Urinary bladder (tissue), 4 donors: ENCODE measurements around the gene BEND3. TPM values are rescaled to one million over a fixed set of nuclear protein-coding genes. Genes with fewer than 3 reads are reported as not detected.
"Not testable (repeated sequence)": the region's sequence is repeated elsewhere in the genome, so short reads cannot be mapped to it uniquely, and the experiment has no call there.

Source experiments
- DNase-seq: peaks from one replicate; pipeline ENCODE4 v3.0.0-alpha.2; 2015; ENCODE audit errors: extremely low spot score
- H3K27ac ChIP-seq: one replicate; pipeline ENCODE4 v1.5.1; 2013; ENCODE audit warnings: low read depth, mild to moderate bottlenecking, moderate library complexity
- H3K36me3 ChIP-seq: one replicate; pipeline ENCODE4 v1.6.1; 2013; ENCODE audit warnings: mild to moderate bottlenecking, moderate library complexity; ENCODE audit not compliant: insufficient read depth
- H3K4me1 ChIP-seq: one replicate; pipeline ENCODE4 v1.6.1; 2013; ENCODE audit warnings: mild to moderate bottlenecking, moderate library complexity; ENCODE audit not compliant: insufficient read depth
- H3K4me3 ChIP-seq: one replicate; pipeline ENCODE4 v1.5.1; 2013; ENCODE audit warnings: low read depth, low read length
- WGBS: extraction: QIAGEN DNeasy Blood & Tissue Kit; methylation state at CpG from one replicate; pipeline ENCODE4 v1.1.7; 2013; 5-methylcytosine and 5-hydroxymethylcytosine counted together
- polyA plus RNA-seq: library from polyadenylated mRNA; stranded (reverse); fragments of 200-250 nt; gene quantifications from one replicate; pipeline ENCODE4 v1.2.3, GENCODE V29; 2013
- total RNA-seq: library from RNA; depleted of rRNA; stranded (reverse); fragments of >200 nt; gene quantifications from one replicate; pipeline ENCODE4 v1.2.3, GENCODE V29; 2014
- donor health status: healthy with polysubstance abuse.
- donor health status: healthy.

The BEND3 gene
- total RNA-seq (3.0 TPM), polyA plus RNA-seq (1.0 TPM)

DNA sequence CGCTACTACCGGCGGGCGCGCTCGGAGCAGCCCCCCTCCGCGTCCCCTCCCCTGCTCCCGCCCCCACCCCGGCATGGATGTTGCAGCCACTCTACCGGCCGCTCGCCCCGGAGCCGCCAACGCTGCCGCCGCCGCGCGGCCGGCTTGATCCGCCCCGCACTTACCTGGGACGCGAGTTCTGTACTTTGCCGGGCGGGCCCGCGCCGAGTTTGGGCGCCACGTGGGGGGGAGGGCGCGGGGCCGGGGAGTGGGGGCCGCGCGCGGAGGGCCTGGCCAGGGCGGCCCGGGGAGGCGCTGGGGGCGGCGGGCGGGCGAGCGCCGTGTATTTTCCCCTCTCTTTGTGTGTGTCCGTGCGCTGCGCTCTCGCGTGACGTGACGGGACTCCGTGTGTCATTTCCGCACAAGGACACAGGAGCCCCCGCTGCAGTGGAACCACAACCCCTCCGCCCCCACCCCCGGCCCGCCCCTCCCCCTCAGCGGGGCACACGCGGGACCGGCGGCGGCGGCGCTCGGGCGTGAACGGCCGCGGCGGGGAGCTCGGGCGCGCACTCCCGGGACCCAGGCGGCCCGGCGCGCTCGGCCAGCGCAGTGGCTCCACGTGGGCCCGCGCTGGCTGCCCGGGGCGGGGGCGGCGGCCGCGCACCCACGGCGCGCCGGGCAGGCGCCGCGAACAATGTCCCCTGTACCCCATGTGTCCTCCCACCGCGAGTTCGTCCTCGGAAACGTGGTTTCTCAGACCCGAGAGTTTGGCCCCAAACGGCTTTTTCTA, at the start of gene BEND3:
Gene BEND3 (minus strand): TSS at position 590 of the 769 bp plus-strand sequence. CDS start 16,230 bp downstream, outside the sequence.
- WGBS, result 1% methylated on average over 109 of the region's 109 CpGs
- Histone ChIP-seq H3K36me3 (no peaks in the 10 kb centered on the region), H3K4me1 (no peaks in the 10 kb centered on the region), H3K27ac (no peak within 1 kb of the TSS), H3K4me3 (peak within 1 kb of the TSS; percentile 94)
- no peak for DNase-seq

DNA sequence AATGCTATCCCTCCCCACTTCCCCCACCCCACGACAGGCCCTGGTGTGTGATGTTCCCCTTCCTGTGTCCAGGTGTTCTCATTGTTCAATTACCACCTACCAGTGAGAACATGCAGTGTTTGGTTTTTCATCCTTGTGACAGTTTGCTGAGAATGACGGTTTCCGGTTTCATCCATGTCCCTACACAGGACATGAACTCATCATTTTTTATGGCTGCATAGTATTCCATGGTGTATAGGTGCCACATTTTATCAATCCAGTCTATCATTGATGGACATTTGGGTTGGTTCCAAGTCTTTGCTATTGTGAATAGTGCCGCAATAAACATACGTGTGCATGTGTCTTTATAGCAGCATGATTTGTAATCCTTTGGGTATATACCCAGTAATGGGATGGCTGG, 49.0 kb upstream of the BEND3 start:
- not testable (repeated sequence) for H3K27ac ChIP-seq, H3K4me1 ChIP-seq, H3K4me3 ChIP-seq, DNase-seq, H3K36me3 ChIP-seq
- 98% methylated on average over 4 of the region's 5 CpGs for WGBS

DNA sequence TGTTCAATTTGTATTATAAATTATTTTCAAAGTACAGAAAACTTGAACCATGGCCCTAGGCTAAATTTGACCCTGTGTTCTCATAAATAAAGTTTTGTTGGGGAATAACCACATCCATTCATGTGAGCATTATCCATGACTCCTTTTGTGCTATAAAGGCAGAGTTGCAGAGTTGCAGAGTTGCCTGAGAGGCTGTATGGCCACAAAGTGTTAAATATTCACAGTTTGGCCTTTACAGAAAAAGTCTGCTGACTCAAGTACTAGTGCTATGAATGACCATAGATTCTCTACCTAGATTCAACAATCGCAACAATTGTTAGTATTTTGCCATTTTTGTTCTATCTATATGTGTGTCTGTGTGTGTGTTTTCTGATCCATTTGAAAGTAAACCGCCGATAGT, 46.2 kb upstream of the BEND3 start:
- DNase-seq, result no peak
- H3K4me3 ChIP-seq, result no peak overlapping the region
- no peaks in the 10 kb centered on the region for H3K36me3 ChIP-seq
- no peak overlapping the region for H3K27ac ChIP-seq
- whole genome bisulfite sequencing, result 95% methylated on average over 3 of the region's 3 CpGs
- no peaks in the 10 kb centered on the region for H3K4me1 ChIP-seq

GRCh38 chr6:107156617-107157016, 41.3 kb upstream of the BEND3 start:
- H3K36me3 ChIP-seq, result no peaks in the 10 kb centered on the region
- no peaks in the 10 kb centered on the region for H3K4me1 ChIP-seq
- WGBS, result 88% methylated on average over 2 of the region's 2 CpGs
- no peak overlapping the region for H3K27ac ChIP-seq
- H3K4me3 ChIP-seq, result no peak overlapping the region
- no peak for DNase-seq

GRCh38 chr6:107154801-107155160, 39.5 kb upstream of the BEND3 start:
- WGBS, result 86% methylated on average over 2 of the region's 2 CpGs
- no peak for DNase-seq
- Histone ChIP-seq H3K36me3 (peaks cover 2% of the 10 kb centered on the region), H3K4me3 (no peak overlapping the region), H3K27ac (no peak overlapping the region), H3K4me1 (no peaks in the 10 kb centered on the region)

GRCh38 chr6:107154131-107154800, 39.0 kb upstream of the BEND3 start:
- Histone ChIP-seq H3K4me1 (no peaks in the 10 kb centered on the region), H3K4me3 (no peak overlapping the region), H3K36me3 (peaks cover 2% of the 10 kb centered on the region), H3K27ac (no peak overlapping the region)
- peak; percentile 23 for DNase-seq
- WGBS, result 81% methylated on average over 12 of the region's 12 CpGs

DNA sequence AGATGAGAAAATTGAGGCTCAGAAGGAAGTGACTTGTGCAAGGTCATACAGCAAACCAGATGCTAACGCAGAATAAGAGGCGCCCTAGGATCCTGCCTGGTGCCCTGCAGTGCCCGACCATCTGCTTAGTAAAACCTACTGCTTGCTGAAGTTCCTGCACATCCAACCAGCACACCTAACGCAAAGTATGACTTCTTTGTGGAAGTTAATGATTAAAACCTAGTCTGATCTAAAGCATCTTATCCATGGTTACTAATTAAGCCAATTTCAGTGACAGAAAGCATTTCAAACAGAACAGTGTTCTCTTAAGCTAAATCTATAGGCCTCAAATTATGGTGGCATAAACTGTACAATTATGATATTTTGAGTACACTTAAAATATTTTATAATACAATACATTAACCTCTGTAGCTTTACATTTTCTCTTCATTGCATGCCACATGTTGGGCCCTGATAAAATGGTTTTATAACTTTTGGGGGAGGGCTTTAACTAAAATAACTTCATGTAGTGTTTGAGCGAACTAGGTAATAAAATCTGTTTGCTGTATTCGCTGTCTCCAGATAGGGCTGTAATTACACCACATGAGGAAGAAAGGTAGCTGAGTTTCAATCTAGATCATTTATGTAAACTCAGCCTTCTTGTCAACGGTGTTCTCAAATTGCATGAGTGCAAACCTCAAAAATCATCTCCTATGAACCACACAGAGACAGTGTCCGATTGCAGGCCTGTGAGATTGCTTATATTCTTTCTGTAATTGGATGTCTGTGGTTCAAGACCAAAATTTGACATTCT, 37.5 kb upstream of the BEND3 start:
- H3K4me1 ChIP-seq, result no peaks in the 10 kb centered on the region
- no peak for DNase-seq
- WGBS, result 76% methylated on average over 8 of the region's 8 CpGs
- H3K36me3 ChIP-seq, result peaks cover 2% of the 10 kb centered on the region
- H3K27ac ChIP-seq, result no peak overlapping the region
- H3K4me3 ChIP-seq, result no peak overlapping the region

DNA sequence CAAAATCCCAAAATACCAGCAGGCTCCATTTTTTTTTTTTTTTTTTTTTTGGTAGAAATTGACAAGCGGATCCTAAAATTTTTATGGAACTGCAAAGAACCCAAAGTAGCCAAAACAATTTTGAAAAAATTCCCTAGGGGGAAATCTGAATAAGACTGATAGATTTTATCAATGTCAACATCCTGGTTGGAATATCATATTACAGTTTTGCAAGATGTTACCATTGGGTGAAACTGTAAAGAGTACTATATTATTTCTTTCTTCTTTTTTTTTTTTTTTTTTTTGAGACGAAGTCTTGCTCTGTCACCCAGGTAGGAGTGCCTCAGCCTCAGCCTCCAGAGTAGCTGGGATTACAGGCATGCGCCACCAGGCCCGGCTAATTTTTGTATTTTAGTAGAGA, 29.4 kb upstream of the BEND3 start:
- DNase-seq, result no peak
- Histone ChIP-seq H3K36me3 (no peaks in the 10 kb centered on the region), H3K4me1 (no peaks in the 10 kb centered on the region), H3K27ac (no peak overlapping the region), H3K4me3 (no peak overlapping the region)
- 92% methylated on average over 4 of the region's 4 CpGs for WGBS

DNA sequence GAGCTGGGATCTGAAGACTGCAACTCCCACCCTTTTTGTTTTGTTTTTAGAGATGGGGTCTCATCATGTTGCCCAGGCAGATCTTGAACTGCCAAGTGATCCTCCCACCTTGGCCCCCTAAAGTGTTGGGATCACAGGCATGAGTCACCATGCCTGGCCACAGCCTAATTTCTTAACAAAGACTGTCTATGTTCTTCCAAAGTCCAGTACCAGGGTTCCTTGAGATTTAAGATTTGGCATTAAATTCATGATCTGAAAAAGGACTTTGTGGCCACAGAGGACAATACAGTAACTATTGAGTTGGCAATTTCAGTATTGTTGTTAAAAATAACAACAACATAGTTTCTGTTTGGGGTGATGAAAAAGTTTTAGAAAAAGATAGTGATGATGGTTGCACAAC, 28.7 kb upstream of the BEND3 start:
- Histone ChIP-seq H3K4me1 (no peaks in the 10 kb centered on the region), H3K36me3 (no peaks in the 10 kb centered on the region), H3K4me3 (no peak overlapping the region), H3K27ac (no peak overlapping the region)
- no peak for DNase-seq

DNA sequence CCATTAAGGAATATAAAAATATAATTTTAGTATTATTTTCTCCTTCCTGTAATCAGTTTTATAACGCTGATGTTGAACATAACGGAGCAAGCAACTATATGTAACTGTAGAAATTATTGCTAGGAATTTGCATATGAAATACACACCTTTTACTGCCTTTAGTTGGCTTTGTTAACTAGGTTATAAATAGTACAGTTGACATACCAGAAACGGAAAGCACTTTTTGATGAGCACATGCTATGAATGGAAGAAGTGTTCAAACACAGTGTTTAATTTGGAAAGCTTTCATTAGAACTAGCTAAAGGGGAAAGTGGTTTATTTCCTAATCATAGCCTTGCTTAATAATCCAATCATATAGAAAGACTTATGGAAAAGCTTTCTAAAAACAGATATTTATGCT, 25.3 kb upstream of the BEND3 start:
- H3K27ac ChIP-seq, result no peak overlapping the region
- no peaks in the 10 kb centered on the region for H3K36me3 ChIP-seq
- no peak overlapping the region for H3K4me3 ChIP-seq
- 75% methylated on average over 3 of the region's 3 CpGs for WGBS
- no peak for DNase-seq
- no peaks in the 10 kb centered on the region for H3K4me1 ChIP-seq

DNA sequence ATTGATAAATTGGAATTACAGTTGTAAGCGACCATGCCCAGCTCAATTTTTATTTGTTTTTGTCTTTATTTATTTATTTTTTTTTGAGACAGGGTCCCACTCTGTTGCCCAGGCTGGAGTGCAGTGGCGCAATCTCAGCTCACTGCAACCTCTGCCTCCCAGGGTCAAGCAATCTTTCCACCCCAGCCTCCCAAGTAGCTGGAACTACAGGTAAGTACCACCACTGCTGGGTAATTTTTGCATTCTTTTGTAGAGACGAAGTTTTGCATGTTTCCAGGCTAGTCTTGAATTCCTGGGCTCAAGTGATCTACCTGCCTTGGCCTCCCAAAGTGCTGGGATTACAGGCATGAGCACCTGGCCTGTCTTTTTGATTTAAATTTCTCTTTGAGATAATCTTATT, 21.0 kb upstream of the BEND3 start:
- not testable (repeated sequence) for H3K4me1 ChIP-seq, H3K27ac ChIP-seq, DNase-seq, H3K36me3 ChIP-seq, H3K4me3 ChIP-seq
- 90% methylated on average over 3 of the region's 3 CpGs for WGBS

DNA sequence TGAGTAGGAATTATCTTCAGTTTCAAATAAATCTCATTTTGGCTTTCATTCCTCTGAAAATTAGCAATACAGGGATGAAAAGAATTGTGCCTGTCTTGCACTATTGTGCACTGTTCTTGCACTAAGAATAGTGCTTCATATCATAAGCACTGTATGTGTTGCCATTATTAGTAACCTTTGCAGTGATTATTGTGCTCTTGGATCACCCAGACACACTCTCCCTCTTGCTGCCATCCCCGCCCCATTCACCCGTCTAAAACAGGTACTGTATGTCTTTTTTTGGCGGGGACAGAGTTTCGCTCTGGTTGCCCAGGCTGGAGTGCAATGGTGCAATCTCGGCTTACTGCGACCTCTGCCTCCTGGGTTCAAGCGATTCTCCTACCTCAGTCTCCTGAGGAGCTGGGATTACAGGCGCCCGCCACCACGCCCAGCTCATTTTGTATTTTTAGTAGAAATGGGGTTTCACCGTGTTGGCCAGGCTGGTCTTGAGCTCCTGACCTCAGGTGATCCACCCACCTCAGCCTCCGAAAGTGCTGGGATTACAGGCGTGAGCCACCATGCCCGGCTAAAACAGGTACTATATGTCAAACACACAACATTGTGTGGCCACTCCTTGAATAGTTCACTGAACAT, 19.8 kb upstream of the BEND3 start:
- not testable (repeated sequence) for H3K4me3 ChIP-seq, H3K27ac ChIP-seq, H3K4me1 ChIP-seq, H3K36me3 ChIP-seq, DNase-seq
- WGBS, result 91% methylated on average over 14 of the region's 14 CpGs

GRCh38 chr6:107132330-107132954, 17.1 kb upstream of the BEND3 start:
- WGBS, result 51% methylated on average over 8 of the region's 8 CpGs
- DNase-seq, result no peak
- Histone ChIP-seq H3K4me3 (no peak overlapping the region), H3K27ac (no peak overlapping the region), H3K4me1 (no peaks in the 10 kb centered on the region), H3K36me3 (no peaks in the 10 kb centered on the region)
